ENCODE results near the gene PRELP.
A peak's percentile ranks its signal among the peaks of the same experiment; 100 is the strongest.

Gene PRELP

GRCh38 chr1:203497269-203497777, 21.7 kb downstream of the PRELP start:
- intact Hi-C loops (cut with DNase I; ENCODE audit: low total_unique reads), result no loop called here
- H3K9me3 ChIP-seq, result no peaks in the 10 kb centered on the region
- H3K36me3 ChIP-seq, result no peaks in the 10 kb centered on the region
- no peak overlapping the region for H3K27ac ChIP-seq
- H3K27me3 ChIP-seq, result no peaks in the 10 kb centered on the region
- DNase-seq, result no peak
- no peak for TF ChIP-seq CTCF (IDR thresholded peaks at IDR 0.05)
- H3K4me1 ChIP-seq, result peaks cover 0 to 8% (median 0%) of the 10 kb centered on the region in 4 donors
- no peak overlapping the region for H3K4me3 ChIP-seq

- H3K36me3 ChIP-seq, result no peaks in the 10 kb centered on the region
- H3K27me3 ChIP-seq, result no peaks in the 10 kb centered on the region
- no peak overlapping the region for H3K4me3 ChIP-seq
- intact Hi-C loops (cut with DNase I; ENCODE audit: low total_unique reads), result loop anchor here (5.0 kb wide), 1 partner anchor 123 kb away; no protein-coding TSS in a partner anchor
- no peak overlapping the region for H3K27ac ChIP-seq
- DNase-seq, result no peak
- no peak for TF ChIP-seq CTCF (IDR thresholded peaks at IDR 0.05)
- H3K4me1 ChIP-seq, result peaks cover 0 to 8% (median 2%) of the 10 kb centered on the region in 4 donors
- H3K9me3 ChIP-seq, result no peaks in the 10 kb centered on the region
These were observed 24.2 kb downstream of the PRELP start for GRCh38 chr1:203499643-203500278.

GRCh38 chr1:203500279-203500678, 24.7 kb downstream of the PRELP start:
- H3K4me1 ChIP-seq, result peaks cover 0 to 12% (median 3%) of the 10 kb centered on the region in 4 donors
- H3K4me3 ChIP-seq, result no peak overlapping the region
- no peaks in the 10 kb centered on the region for H3K36me3 ChIP-seq
- DNase-seq, result no peak
- intact Hi-C loops (cut with DNase I; ENCODE audit: low total_unique reads), result loop anchor here (5.0 kb wide), 1 partner anchor 122 kb away; no protein-coding TSS in a partner anchor
- no peak overlapping the region for H3K27ac ChIP-seq
- H3K9me3 ChIP-seq, result no peaks in the 10 kb centered on the region
- no peak for TF ChIP-seq CTCF (IDR thresholded peaks at IDR 0.05)
- H3K27me3 ChIP-seq, result no peaks in the 10 kb centered on the region

- Histone ChIP-seq H3K27ac (no peak overlapping the region), H3K36me3 (no peaks in the 10 kb centered on the region), H3K9me3 (no peaks in the 10 kb centered on the region), H3K27me3 (no peaks in the 10 kb centered on the region), H3K4me3 (no peak overlapping the region), H3K4me1 (peaks cover 0 to 34% (median 14%) of the 10 kb centered on the region in 4 donors)
- TF ChIP-seq CTCF (IDR thresholded peaks at IDR 0.05), result no peak
- DNase-seq, result no peak
- intact Hi-C loops (cut with DNase I; ENCODE audit: low total_unique reads), result loop anchor here (2.0 to 5.0 kb wide), 2 partner anchors 118 to 199 kb away; no protein-coding TSS in a partner anchor
These were observed 28.2 kb downstream of the PRELP start for GRCh38 chr1:203503836-203504235.

GRCh38 chr1:203504400-203505250, 29.0 kb downstream of the PRELP start:
- DNase-seq, result peak; percentile 88 to 89
- no peak overlapping the region for H3K27ac ChIP-seq
- no peaks in the 10 kb centered on the region for H3K36me3 ChIP-seq
- intact Hi-C loops (cut with DNase I; ENCODE audit: low total_unique reads), result loop anchor here (5.0 kb wide), 1 partner anchor 118 kb away; no protein-coding TSS in a partner anchor
- no peaks in the 10 kb centered on the region for H3K9me3 ChIP-seq
- no peak overlapping the region for H3K4me3 ChIP-seq
- peaks cover 0 to 36% (median 14%) of the 10 kb centered on the region in 4 donors for H3K4me1 ChIP-seq
- H3K27me3 ChIP-seq, result no peaks in the 10 kb centered on the region
- TF ChIP-seq CTCF (IDR thresholded peaks at IDR 0.05), result peak; percentile 83 to 89
